PC-9 (cell line): Measurements from ENCODE around the gene LOXL1. TPM values are rescaled to one million over a fixed set of nuclear protein-coding genes. Genes with fewer than 3 reads are reported as not detected.

Experiments used
- BruUV-seq: library from RNA; stranded (reverse); fragments of 400-500 nt; replicated peaks from 2 replicates; lab custom pipeline; 2021; lab: Mats Ljungman, UMichigan
- CTCF ChIA-PET: fragments of 300-600 bp; sonication (Branson Sonifier 250); formaldehyde crosslinking; loops from one replicate; lab custom pipeline; 2022; ENCODE audit warnings: antibody characterized with exemption; lab: Charles Lee
- POLR2A ChIA-PET: fragments of 300-600 bp; sonication (Branson Sonifier 250); formaldehyde crosslinking; loops from one replicate; lab custom pipeline; 2022; ENCODE audit warnings: antibody characterized with exemption; ENCODE audit not compliant: unreplicated experiment; lab: Charles Lee
- DNase-seq, 2 experiments: peaks; one replicate each; pipeline versions ENCODE4 v3.0.0 to v3.0.0-alpha.2; 2015 to 2022; ENCODE audit warnings: mixed read lengths in 1 of 2
- H2AFZ ChIP-seq: fragments of 200-600 bp; sonication (generic); 2 replicates; pipeline ENCODE4 v1.8.1; 2017; ENCODE audit warnings: antibody characterized with exemption
- H3F3A ChIP-seq: fragments of 200-600 bp; sonication (generic); 2 replicates; pipeline ENCODE4 v1.8.1; 2017; ENCODE audit warnings: antibody characterized with exemption, mild to moderate bottlenecking, low read depth; ENCODE audit not compliant: insufficient read depth
- H3K27ac ChIP-seq: fragments of 200-600 bp; sonication (generic); 2 replicates; pipeline ENCODE4 v1.6.1; 2016; ENCODE audit warnings: mixed run types
- H3K27me3 ChIP-seq: fragments of 200-600 bp; sonication (generic); 2 replicates; pipeline ENCODE4 v1.6.1; 2016; ENCODE audit warnings: low read depth, mixed run types; ENCODE audit not compliant: insufficient read depth
- H3K36me3 ChIP-seq: fragments of 200-600 bp; sonication (generic); 2 replicates; pipeline ENCODE4 v1.6.1; 2016; ENCODE audit warnings: low read depth, mixed run types
- H3K4me1 ChIP-seq: fragments of 200-600 bp; sonication (generic); replicated peaks from 2 replicates; pipeline ENCODE4 v1.6.1; 2016; ENCODE audit warnings: mixed run types; ENCODE audit not compliant: insufficient read depth
- H3K4me2 ChIP-seq: fragments of 200-600 bp; sonication (generic); 2 replicates; pipeline ENCODE4 v1.6.1; 2017; ENCODE audit warnings: mixed run types
- H3K4me3 ChIP-seq: fragments of 200-600 bp; sonication (generic); 2 replicates; pipeline ENCODE4 v1.6.1; 2016; ENCODE audit warnings: mixed run types
- H3K79me2 ChIP-seq: fragments of 200-600 bp; sonication (generic); 2 replicates; pipeline ENCODE4 v1.6.1; 2017; ENCODE audit warnings: low read depth, mixed run types
- H3K9me2 ChIP-seq: fragments of 200-600 bp; sonication (generic); 2 replicates; pipeline ENCODE4 v1.8.1; 2017; ENCODE audit warnings: mild to moderate bottlenecking; ENCODE audit not compliant: insufficient read depth
- H3K9me3 ChIP-seq: fragments of 200-600 bp; sonication (generic); 2 replicates; pipeline ENCODE4 v1.8.1; 2016; ENCODE audit warnings: low read depth; ENCODE audit not compliant: insufficient read depth
- H4K20me1 ChIP-seq: fragments of 200-600 bp; sonication (generic); 2 replicates; pipeline ENCODE4 v1.8.1; 2017; ENCODE audit not compliant: insufficient read depth
- CTCF ChIP-seq: fragments of 200-600 bp; sonication (generic); conservative IDR thresholded peaks from 2 replicates; pipeline ENCODE4 v1.6.1; 2017; ENCODE audit warnings: mixed run types, antibody characterized with exemption, mild to moderate bottlenecking, moderate library complexity
- EZH2 ChIP-seq: fragments of 200-600 bp; sonication (generic); IDR thresholded peaks from 2 replicates; pipeline ENCODE4 v1.8.0; 2017; ENCODE audit warnings: antibody characterized with exemption, low read depth
- intact Hi-C: fragments of 100-400 bp; cut with micrococcal nuclease; formaldehyde crosslinking; loops from one replicate; pipeline ENCODE4 v1.10.0; 2022; ENCODE audit not compliant: unreplicated experiment
- total RNA-seq: library from RNA; stranded (reverse); gene quantifications from 2 replicates; pipeline ENCODE4 v1.2.3, GENCODE V29; 2021

Gene LOXL1
- total RNA-seq, 1 experiment from 2014 or later, result 50.7 TPM

- H3K4me1 ChIP-seq, result peaks cover 56% of the 10 kb centered on the region
- H4K20me1 ChIP-seq, result peaks cover 7% of the 10 kb centered on the region
- peak overlapping the region; percentile 85 for H3K4me2 ChIP-seq
- peaks cover 25% of the 10 kb centered on the region for H3F3A ChIP-seq
- H3K27ac ChIP-seq, result peak overlapping the region; percentile 54
- H2AFZ ChIP-seq, result peak overlapping the region; percentile 93
- no peaks in the 10 kb centered on the region for H3K27me3 ChIP-seq
- H3K79me2 ChIP-seq, result peaks cover 41% of the 10 kb centered on the region
- ChIA-PET CTCF (interaction anchor here (0.6 to 1.3 kb wide), 4 partner anchors 12 to 1673 kb away, joined by 3 to 4 read pairs (median 4); no protein-coding TSS in a partner anchor), POLR2A (interaction anchor here (0.5 to 0.7 kb wide), 4 partner anchors 9 to 121 kb away, joined by 3 read pairs; no protein-coding TSS in a partner anchor)
- peak overlapping the region; percentile 62 for H3K4me3 ChIP-seq
- H3K36me3 ChIP-seq, result no peaks in the 10 kb centered on the region
- no peak for TF ChIP-seq CTCF
- no TSS peak for BruUV-seq
- intact Hi-C loops, result loop anchor here (2.0 to 5.0 kb wide), 2 partner anchors 30 to 35 kb away; no protein-coding TSS in a partner anchor
- H3K9me2 ChIP-seq, result no peaks in the 10 kb centered on the region
- no peaks in the 10 kb centered on the region for H3K9me3 ChIP-seq
- peak; percentile 51 to 73 for DNase-seq
Observed at GRCh38 chr15:73927003-73927475, 777 bp downstream of the LOXL1 start.

DNA sequence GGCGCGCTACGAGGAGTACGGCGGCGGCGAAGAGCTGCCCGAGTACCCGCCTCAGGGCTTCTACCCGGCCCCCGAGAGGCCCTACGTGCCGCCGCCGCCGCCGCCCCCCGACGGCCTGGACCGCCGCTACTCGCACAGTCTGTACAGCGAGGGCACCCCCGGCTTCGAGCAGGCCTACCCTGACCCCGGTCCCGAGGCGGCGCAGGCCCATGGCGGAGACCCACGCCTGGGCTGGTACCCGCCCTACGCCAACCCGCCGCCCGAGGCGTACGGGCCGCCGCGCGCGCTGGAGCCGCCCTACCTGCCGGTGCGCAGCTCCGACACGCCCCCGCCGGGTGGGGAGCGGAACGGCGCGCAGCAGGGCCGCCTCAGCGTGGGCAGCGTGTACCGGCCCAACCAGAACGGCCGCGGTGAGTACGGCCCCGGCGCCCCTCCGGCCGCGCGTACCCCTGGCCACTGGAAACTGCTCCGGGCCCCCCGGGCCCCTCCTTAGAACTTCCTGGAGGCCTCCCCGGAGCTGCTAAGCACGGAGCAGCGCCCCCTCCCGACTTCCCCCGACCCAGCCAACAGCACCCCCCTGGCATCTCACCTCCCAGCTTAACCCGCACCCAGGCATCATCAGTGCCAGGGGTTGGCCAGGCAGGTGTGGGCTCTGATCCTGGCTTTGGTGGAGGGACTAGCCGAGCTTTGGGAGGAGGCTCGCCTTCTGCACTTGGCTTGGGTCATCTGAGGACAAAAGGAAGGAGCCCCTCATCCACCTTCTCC, 1.4 kb downstream of the LOXL1 start:
- no TSS peak for BruUV-seq
- Histone ChIP-seq H3K4me2 (peak overlapping the region; percentile 85), H3K4me1 (peaks cover 62% of the 10 kb centered on the region), H3K9me3 (no peaks in the 10 kb centered on the region), H3K4me3 (peak overlapping the region; percentile 62), H3K9me2 (no peaks in the 10 kb centered on the region), H3K36me3 (0 out of 2 replicates have a peak, but pooled peaks cover 5% of the 10 kb centered on the region), H3K79me2 (peaks cover 47% of the 10 kb centered on the region), H2AFZ (peak overlapping the region; percentile 93), H4K20me1 (peaks cover 7% of the 10 kb centered on the region), H3K27ac (peak overlapping the region; percentile 54), H3K27me3 (no peaks in the 10 kb centered on the region), H3F3A (peaks cover 31% of the 10 kb centered on the region)
- POLR2A ChIA-PET, result interaction anchor here (0.5 to 0.7 kb wide), 5 partner anchors 8 to 187 kb away, joined by 3 to 4 read pairs (median 3); no protein-coding TSS in a partner anchor
- intact Hi-C loops, result loop anchor here (2.0 to 5.0 kb wide), 2 partner anchors 31 to 35 kb away; no protein-coding TSS in a partner anchor
- DNase-seq, result peak; percentile 49 to 78
- CTCF ChIA-PET, result interaction anchor here (0.6 to 1.3 kb wide), 9 partner anchors 12 to 1673 kb away, joined by 3 to 19 read pairs (median 4); no protein-coding TSS in a partner anchor
- TF ChIP-seq CTCF (peak; percentile 76), EZH2 (no peak)

- intact Hi-C loops, result loop anchor here (5.0 kb wide), 1 partner anchor 34 kb away; no protein-coding TSS in a partner anchor
- POLR2A ChIA-PET, result interaction anchor here (0.7 kb wide), 1 partner anchor 188 kb away, joined by 4 read pairs; no protein-coding TSS in a partner anchor
- Histone ChIP-seq H2AFZ (0 out of 2 replicates have a peak overlapping the region, but pooled peaks have one; percentile 93), H3K36me3 (0 out of 2 replicates have a peak, but pooled peaks cover 7% of the 10 kb centered on the region), H3K27me3 (no peaks in the 10 kb centered on the region), H3K4me1 (peaks cover 62% of the 10 kb centered on the region), H3K79me2 (peaks cover 49% of the 10 kb centered on the region), H3K4me3 (peak overlapping the region; percentile 62), H3K27ac (no peak overlapping the region), H3K4me2 (peak overlapping the region; percentile 85), H3K9me3 (no peaks in the 10 kb centered on the region), H3F3A (peaks cover 37% of the 10 kb centered on the region), H4K20me1 (peaks cover 7% of the 10 kb centered on the region), H3K9me2 (no peaks in the 10 kb centered on the region)
- no TSS peak for BruUV-seq
- DNase-seq, result peak in 1 of 2 experiments; percentile 58
- TF ChIP-seq CTCF (no peak), EZH2 (no peak)
- CTCF ChIA-PET, result interaction anchor here (0.6 to 1.3 kb wide), 8 partner anchors 13 to 738 kb away, joined by 3 to 19 read pairs (median 4); no protein-coding TSS in a partner anchor
Observed at GRCh38 chr15:73928241-73928579, 1.9 kb downstream of the LOXL1 start.
